Measurements from ENCODE around the gene S100B.
"Not testable (repeated sequence)": the region's sequence is repeated elsewhere in the genome, so short reads cannot be mapped to it uniquely, and the experiment has no call there.

The S100B gene

DNA sequence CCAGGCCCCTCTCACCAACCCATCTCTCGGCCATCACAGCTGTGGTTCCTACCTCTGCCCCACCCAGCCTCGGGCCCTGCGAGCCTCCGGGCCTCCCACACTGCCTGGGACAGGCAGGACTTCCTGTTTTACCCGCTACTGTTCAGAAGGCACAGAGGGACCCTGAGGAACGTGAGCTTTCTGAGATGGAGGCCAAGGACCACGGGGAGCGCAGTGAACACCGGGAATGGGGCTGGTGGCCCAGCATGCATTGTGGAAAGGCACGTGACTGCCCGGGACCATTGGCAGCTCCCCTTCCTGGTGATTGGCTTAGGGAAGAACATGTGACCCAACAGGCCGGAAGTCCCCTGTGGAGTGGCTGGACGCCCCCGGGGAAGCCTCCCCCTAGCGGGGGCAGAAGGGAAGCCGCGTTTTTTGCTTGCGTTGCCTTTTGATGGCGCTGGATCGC lies 7.0 kb downstream of the S100B start:
- no peak overlapping the region for H3K4me3 ChIP-seq (ENCODE audit: low read depth, low read length)
- TF ChIP-seq, protein P1, sequence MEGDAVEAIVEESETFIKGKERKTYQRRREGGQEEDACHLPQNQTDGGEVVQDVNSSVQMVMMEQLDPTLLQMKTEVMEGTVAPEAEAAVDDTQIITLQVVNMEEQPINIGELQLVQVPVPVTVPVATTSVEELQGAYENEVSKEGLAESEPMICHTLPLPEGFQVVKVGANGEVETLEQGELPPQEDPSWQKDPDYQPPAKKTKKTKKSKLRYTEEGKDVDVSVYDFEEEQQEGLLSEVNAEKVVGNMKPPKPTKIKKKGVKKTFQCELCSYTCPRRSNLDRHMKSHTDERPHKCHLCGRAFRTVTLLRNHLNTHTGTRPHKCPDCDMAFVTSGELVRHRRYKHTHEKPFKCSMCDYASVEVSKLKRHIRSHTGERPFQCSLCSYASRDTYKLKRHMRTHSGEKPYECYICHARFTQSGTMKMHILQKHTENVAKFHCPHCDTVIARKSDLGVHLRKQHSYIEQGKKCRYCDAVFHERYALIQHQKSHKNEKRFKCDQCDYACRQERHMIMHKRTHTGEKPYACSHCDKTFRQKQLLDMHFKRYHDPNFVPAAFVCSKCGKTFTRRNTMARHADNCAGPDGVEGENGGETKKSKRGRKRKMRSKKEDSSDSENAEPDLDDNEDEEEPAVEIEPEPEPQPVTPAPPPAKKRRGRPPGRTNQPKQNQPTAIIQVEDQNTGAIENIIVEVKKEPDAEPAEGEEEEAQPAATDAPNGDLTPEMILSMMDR (IDR thresholded peaks at IDR 0.05; ENCODE audit: insufficient read depth, low read depth, low read length, missing control alignments): no peak
- DNase-seq (ENCODE audit: low read depth): no peak

- DNase-seq (ENCODE audit: low read depth): no peak
- TF ChIP-seq, protein P1 (IDR thresholded peaks at IDR 0.05; ENCODE audit: insufficient read depth, low read depth, low read length, missing control alignments): no peak
- H3K4me3 ChIP-seq (ENCODE audit: low read depth, low read length): no peak overlapping the region
Observed at GRCh38 chr21:46597031-46597430, 7.9 kb downstream of the S100B start.

DNA sequence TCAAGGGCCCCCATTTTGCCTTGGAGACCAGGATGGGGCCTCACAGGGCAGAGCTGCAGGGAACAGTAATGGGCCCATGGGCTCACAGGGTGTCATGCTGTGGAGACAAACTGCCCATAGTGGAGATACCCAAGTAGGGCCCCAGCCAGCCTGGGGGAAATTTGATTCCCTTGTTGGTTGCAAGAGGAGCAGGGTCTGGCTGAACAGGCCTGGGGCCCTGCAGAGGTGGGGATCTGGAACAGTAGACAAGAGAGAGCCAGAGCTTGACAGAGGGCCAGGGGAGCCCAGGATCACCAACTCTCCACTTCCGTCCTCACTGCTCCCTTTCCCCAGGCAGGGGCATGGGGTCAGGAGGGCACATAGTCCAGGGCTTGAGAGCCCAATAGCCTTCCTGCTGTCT lies 8.7 kb downstream of the S100B start:
- H3K4me3 ChIP-seq (ENCODE audit: low read depth, low read length): no peak overlapping the region
- no peak for DNase-seq (ENCODE audit: low read depth)
- TF ChIP-seq, protein P1 (IDR thresholded peaks at IDR 0.05; ENCODE audit: insufficient read depth, low read depth, low read length, missing control alignments): no peak

DNA sequence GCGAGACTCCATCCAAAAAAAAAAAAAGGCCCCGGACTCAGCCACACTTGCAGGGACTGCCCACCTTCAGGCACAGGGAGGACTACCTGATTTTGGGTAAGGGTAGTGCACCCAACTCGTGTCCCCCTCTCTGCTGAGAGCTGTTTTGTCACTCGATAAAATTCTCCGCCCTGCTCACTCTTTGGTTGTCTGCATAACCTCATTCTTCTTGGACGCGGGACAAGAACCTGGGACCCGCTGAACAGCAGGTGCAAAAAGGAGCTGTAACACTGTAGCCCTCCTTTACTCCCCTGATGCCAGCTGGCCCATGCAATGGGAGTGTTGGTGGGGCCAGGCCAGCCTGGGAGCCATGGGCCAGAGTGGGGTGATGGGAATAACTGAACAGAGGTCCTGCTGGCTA lies 10.6 kb downstream of the S100B start:
- no peak overlapping the region for H3K4me3 ChIP-seq (ENCODE audit: low read depth, low read length)
- TF ChIP-seq, protein P1 (IDR thresholded peaks at IDR 0.05; ENCODE audit: insufficient read depth, low read depth, low read length, missing control alignments): no peak
- no peak for DNase-seq (ENCODE audit: low read depth)

GRCh38 chr21:46585191-46585953 lies 19.5 kb downstream of the S100B start:
- H3K4me3 ChIP-seq (ENCODE audit: low read depth, low read length): no peak overlapping the region
- DNase-seq (ENCODE audit: low read depth): no peak
- TF ChIP-seq, protein P1 (IDR thresholded peaks at IDR 0.05; ENCODE audit: insufficient read depth, low read depth, low read length, missing control alignments): no peak

GRCh38 chr21:46581780-46582307 lies 23.0 kb downstream of the S100B start:
- TF ChIP-seq, protein P1 (IDR thresholded peaks at IDR 0.05; ENCODE audit: insufficient read depth, low read depth, low read length, missing control alignments): no peak
- no peak overlapping the region for H3K4me3 ChIP-seq (ENCODE audit: low read depth, low read length)
- DNase-seq (ENCODE audit: low read depth): no peak

DNA sequence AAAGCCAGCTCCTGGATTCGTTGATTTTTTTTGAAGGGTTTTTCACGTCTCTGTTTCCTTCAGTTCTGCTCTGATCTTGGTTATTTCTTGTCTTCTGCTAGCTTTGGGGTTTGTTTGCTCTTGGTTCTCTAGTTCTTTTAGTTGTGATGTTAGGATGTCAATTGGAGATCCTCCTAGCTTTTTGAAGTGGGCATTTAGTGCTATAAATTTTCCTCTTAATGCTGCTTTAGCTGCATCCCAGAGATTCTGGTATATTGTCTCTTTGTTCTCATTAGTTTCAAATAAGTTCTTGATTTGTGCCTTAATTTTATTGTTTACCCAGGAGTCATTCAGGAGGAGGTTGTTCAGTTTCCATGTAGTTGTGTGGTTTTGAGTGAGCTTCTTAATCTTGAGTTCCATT lies 25.5 kb downstream of the S100B start:
- not testable (repeated sequence) for H3K4me3 ChIP-seq (ENCODE audit: low read depth, low read length); DNase-seq (ENCODE audit: low read depth)

DNA sequence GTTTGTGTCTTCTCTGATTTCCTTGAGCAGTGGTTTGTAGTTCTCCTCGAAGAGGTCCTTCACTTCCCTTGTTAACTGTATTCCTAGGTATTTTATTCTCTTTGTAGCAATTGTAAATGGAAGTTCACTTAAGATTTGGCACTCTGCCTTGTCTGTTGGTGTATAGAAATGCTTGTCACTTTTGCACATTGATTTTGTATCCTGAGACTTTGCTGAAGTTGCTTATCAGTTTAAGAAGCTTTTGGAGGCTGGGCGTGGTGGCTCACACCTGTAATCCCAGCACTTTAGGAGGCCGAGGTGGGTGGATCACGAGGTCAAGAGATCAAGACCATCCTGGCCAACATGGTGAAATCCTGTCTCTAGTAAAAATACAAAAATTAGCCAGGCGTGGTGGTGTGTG lies 27.1 kb downstream of the S100B start:
- not testable (repeated sequence) for DNase-seq (ENCODE audit: low read depth); H3K4me3 ChIP-seq (ENCODE audit: low read depth, low read length)

Data from GM12865 (cell line).